Colonic mucosa (tissue), 4 donors: Measurements from ENCODE around the gene USP34. TPM values are rescaled to one million over a fixed set of nuclear protein-coding genes. Genes with fewer than 3 reads are reported as not detected.

Source experiments
- DNase-seq: peaks from one replicate; pipeline ENCODE4 v3.0.0-alpha.2; 2020
- H3K27ac ChIP-seq: fragments of 200-600 bp; one replicate; pipeline ENCODE4 v1.8.0; 2021
- H3K27me3 ChIP-seq: fragments of 200-600 bp; one replicate; pipeline ENCODE4 v1.8.0; 2021
- H3K36me3 ChIP-seq: fragments of 200-600 bp; one replicate; pipeline ENCODE4 v1.8.0; 2021
- H3K4me1 ChIP-seq: fragments of 200-600 bp; one replicate; pipeline ENCODE4 v1.8.0; 2021; ENCODE audit warnings: mild to moderate bottlenecking
- H3K4me3 ChIP-seq: fragments of 200-600 bp; one replicate; pipeline ENCODE4 v1.8.0; 2021
- H3K9ac ChIP-seq, 2 donors: one replicate each; pipeline ENCODE4 v1.7.0; 2013; ENCODE audit warnings: control low read depth in 2 of 2, low read depth in 2 of 2, low read length in 2 of 2
- H3K9me3 ChIP-seq: fragments of 200-600 bp; one replicate; pipeline ENCODE4 v1.8.0; 2021
- intact Hi-C: fragments of 100-400 bp; cut with DNase I; formaldehyde crosslinking; loops from one replicate; pipeline ENCODE4 v1.14.1; 2022
- total RNA-seq, 2 donors: library from RNA; stranded (reverse); fragmentation: NEBNext Ultra II Directional in 1 of 2; extraction: Animal tissue kit (Norgen Biotek cat#: 25700) in 1 of 2; gene quantifications; one replicate each; pipeline ENCODE4 v1.2.1, GENCODE V29; 2021
- TF ChIP-seq, protein P1 (sequence below): fragments of 200-600 bp; IDR thresholded peaks from one replicate; pipeline ENCODE4 v1.8.0; 2022; ENCODE audit warnings: antibody characterized with exemption, mild to moderate bottlenecking
- donor health status: healthy.
- donor health status: DM: no; HTN: no; CAD: no.
- donor health status: DM: no; HTN: no; CAD: no.

The USP34 gene
- total RNA-seq, 2 donors from 2014 or later, result 70.8 to 76.3 TPM

DNA sequence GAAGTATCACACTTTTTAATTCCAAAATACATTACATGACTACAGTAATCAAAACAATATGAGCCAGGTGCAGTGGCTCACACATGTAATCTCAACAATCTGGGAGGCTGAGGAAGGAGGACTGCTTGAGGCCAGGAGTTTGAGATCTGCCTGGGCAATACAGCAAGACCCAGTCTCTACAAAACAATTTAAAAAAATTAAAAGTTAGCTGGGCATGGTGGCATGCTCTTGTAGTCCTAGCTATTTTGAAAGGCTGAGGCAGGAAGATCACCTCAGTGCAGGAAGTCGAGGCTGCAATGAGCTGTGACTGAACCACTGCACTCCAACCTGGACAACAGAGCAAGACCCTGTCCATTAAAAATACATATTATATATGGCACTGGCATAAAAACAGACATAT, 109.8 kb downstream of the USP34 start:
- Histone ChIP-seq H3K4me1 (no peaks in the 10 kb centered on the region), H3K9me3 (no peaks in the 10 kb centered on the region), H3K27me3 (no peaks in the 10 kb centered on the region), H3K9ac (no peak overlapping the region), H3K27ac (no peak overlapping the region), H3K36me3 (no peaks in the 10 kb centered on the region), H3K4me3 (no peak overlapping the region)
- TF ChIP-seq, protein P1, sequence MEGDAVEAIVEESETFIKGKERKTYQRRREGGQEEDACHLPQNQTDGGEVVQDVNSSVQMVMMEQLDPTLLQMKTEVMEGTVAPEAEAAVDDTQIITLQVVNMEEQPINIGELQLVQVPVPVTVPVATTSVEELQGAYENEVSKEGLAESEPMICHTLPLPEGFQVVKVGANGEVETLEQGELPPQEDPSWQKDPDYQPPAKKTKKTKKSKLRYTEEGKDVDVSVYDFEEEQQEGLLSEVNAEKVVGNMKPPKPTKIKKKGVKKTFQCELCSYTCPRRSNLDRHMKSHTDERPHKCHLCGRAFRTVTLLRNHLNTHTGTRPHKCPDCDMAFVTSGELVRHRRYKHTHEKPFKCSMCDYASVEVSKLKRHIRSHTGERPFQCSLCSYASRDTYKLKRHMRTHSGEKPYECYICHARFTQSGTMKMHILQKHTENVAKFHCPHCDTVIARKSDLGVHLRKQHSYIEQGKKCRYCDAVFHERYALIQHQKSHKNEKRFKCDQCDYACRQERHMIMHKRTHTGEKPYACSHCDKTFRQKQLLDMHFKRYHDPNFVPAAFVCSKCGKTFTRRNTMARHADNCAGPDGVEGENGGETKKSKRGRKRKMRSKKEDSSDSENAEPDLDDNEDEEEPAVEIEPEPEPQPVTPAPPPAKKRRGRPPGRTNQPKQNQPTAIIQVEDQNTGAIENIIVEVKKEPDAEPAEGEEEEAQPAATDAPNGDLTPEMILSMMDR, result no peak
- DNase-seq, result no peak
- intact Hi-C loops, result no loop called here

GRCh38 chr2:61359058-61359457, 111.8 kb downstream of the USP34 start:
- TF ChIP-seq, protein P1, result no peak
- Histone ChIP-seq H3K36me3 (no peaks in the 10 kb centered on the region), H3K9me3 (no peaks in the 10 kb centered on the region), H3K27ac (no peak overlapping the region), H3K27me3 (no peaks in the 10 kb centered on the region), H3K9ac (no peak overlapping the region), H3K4me3 (no peak overlapping the region), H3K4me1 (no peaks in the 10 kb centered on the region)
- DNase-seq, result no peak
- intact Hi-C loops, result no loop called here

DNA sequence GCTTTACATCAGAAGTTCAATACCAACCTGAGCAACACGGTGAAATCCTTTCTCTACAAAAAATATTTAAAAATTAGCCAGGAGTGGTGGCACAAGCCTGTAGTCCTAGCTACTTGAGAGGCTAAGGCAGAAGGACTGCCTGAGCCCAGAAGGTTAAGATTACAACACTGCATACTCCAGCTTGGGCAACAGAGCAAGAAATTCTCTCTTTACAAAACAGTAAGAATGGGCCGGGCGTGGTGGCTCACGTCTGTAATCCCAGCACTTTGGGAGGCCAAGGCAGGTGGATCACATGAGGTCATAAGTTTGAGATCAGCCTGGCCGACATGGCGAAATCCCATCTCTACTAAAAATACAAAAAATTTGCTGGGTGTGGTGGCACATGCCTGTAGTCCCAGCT, 113.2 kb downstream of the USP34 start:
- Histone ChIP-seq H3K36me3 (no peaks in the 10 kb centered on the region), H3K9ac (no peak overlapping the region), H3K9me3 (no peaks in the 10 kb centered on the region), H3K4me3 (no peak overlapping the region), H3K27me3 (no peaks in the 10 kb centered on the region), H3K4me1 (no peaks in the 10 kb centered on the region), H3K27ac (no peak overlapping the region)
- no peak for DNase-seq
- intact Hi-C loops, result no loop called here
- TF ChIP-seq, protein P1, result no peak

DNA sequence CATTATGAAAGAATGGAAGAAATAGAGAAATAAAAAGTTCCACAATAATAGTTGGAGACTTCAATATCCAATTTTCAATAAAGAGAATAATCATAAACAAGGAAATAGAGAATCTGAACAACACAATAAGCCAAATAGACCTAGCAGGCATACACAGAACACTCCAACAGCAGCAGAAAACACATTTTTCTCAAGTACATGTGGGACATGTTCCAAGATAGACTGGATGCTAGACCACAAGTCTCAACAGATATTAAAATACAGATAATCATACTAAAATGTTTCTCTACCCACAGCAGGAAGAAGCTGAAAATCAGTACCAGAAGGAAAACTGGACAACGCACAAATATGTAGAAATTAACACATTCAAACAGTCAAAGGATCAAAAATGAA, 113.9 kb downstream of the USP34 start:
- DNase-seq, result no peak
- no peaks in the 10 kb centered on the region for H3K27me3 ChIP-seq
- TF ChIP-seq, protein P1, result no peak
- intact Hi-C loops, result no loop called here
- H3K4me1 ChIP-seq, result no peaks in the 10 kb centered on the region
- no peaks in the 10 kb centered on the region for H3K9me3 ChIP-seq
- H3K4me3 ChIP-seq, result no peak overlapping the region
- no peaks in the 10 kb centered on the region for H3K36me3 ChIP-seq
- H3K27ac ChIP-seq, result no peak overlapping the region
- H3K9ac ChIP-seq, result no peak overlapping the region

GRCh38 chr2:61356261-61356957, 114.5 kb downstream of the USP34 start:
- TF ChIP-seq, protein P1, result no peak
- intact Hi-C loops, result no loop called here
- Histone ChIP-seq H3K9ac (no peak overlapping the region), H3K27me3 (no peaks in the 10 kb centered on the region), H3K9me3 (no peaks in the 10 kb centered on the region), H3K36me3 (no peaks in the 10 kb centered on the region), H3K4me3 (no peak overlapping the region), H3K27ac (no peak overlapping the region), H3K4me1 (no peaks in the 10 kb centered on the region)
- no peak for DNase-seq
